ENCODE results near the gene HRH2.
"Not testable (repeated sequence)": the region's sequence is repeated elsewhere in the genome, so short reads cannot be mapped to it uniquely, and the experiment has no call there.

Gene HRH2

DNA sequence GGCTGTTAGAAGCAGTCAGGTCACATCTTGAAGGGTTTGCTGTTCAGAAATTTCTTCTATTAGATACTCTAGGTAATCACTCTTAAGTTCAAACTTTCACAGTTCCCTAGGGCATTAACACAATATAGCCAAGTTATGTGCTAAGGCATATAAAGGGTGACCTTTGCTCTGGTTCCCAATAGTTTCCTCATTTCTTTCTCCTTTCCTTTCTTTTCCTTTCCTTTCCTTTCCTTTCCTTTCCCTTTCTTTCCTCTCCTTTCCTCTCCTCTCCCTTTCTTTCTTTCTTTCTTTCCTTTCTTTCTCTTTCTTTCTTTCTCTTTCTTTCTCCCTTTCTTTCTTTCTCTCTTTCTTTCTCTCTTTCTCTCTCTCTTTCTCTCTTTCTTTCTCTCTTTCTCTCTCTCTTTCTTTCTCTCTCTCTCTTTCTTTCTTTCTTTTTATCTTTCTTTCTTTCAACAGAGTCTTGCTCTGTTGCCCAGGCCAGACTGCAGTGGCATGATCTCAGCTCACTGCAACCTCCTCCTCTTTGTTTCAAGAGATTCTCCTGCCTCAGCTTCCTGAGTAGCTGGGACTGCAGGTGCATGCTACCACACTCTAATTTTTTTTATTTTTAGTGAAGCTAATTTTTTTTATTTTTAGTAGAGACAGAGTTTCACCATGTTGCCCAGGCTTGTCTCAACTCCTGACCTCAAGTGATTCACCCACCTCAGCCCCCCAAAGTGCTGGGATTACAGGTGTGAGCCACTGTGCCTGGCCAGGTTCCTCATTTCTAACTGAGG, 7.3 kb upstream of the HRH2 start:
- not testable (repeated sequence) for DNase-seq

DNA sequence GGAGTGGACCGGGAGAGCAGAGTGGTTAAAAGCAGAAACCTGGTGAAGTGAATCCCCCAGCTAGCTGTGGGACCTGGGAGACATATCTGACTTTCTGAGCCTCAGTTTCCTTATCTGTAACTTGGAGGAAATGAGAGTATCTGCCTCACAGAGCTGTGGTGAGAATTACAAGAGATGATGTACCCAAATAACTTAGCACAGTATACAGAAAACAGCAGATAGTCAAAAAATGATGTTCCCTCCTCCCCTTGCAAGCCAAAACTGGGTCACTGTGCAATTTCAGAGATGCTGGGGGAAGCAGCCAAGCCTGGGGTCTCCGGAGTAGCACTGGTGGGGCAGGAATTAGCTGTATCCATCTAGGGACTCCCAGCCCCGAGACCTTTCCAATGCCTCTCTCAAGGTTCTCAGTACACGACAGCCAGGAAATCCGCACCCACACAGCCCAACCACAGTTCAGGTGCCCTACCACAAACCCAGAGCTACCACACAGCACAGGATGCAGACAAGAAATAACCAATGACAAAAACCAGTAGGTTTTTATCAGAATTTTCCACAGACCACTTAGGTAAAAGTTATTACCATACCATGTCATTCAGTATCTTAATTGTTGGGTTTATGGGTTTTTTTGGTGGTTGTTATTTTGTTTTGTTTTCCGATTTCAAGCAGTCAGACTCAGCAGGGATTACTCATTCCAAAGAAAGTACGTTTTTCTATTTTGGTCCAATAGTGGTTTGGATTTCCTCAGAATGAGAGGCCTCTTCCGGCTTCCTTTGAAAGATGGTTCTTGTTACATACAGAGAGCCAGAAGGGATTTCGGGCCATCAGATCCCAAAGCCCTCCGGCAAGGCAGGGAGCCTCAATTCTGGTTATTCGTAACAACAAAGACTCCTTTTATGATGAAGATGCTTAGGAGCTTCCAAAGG, 4.9 kb upstream of the HRH2 start:
- no peak for DNase-seq

DNA sequence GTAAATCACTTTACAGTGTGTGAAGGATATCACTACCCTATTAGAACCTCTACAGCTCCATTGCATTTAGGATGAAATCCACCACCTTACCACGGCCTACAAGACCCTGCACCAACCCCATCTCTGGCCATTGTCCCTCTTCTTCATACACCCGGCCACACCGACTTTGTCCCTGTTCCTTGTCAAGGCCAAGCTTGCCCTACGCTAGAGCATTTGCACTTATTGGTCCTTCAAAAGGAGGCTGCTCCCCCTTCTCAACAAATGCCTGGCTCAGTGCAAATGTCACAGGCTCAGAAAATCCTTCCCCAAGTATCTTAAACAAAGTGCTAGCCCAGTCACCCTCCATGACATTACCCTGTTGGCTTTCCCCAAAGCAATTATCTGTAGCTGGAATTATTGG, 4.1 kb upstream of the HRH2 start:
- no peak for DNase-seq

GRCh38 chr5:175654339-175654738, 3.5 kb upstream of the HRH2 start:
- DNase-seq: no peak

DNA sequence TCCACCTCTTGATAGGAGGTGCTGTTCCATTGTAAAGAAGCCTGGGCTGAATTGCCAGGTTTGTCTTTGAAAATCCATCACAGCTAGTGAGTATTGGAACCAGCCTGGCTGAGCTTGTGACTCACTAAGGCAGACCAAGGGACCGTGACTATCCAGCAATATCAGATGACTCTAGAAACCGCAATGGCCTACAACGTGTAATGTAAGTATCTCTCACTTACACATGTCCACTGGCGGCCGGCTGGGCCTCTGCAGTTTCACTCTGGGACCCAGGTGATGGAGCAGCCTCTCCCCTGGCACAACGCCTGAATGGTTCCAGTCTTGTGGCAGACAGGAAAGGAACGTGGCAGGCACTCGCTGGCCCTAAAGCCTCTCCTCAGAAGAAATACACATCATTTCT, 3.1 kb upstream of the HRH2 start:
- DNase-seq: no peak

DNA sequence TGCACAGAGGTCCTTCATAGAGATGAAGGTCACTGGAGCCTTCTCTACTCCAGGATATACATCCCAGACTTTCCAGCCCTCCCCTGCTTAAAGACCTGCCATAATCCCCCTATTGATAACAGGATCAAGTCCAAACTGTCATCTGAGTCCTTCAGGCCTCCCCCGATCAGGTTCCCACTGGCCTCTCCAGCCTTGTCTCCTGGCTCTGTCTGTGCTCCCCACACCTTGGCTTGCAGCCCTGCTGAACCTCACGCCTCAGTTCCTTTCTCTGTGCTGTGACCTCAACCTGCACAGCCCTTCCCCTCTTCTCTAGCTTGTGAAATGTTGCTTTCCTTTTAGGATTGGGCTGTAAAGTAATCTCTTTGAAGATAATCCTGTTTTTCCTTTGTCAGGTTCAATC, 2.5 kb upstream of the HRH2 start:
- DNase-seq: no peak

DNA sequence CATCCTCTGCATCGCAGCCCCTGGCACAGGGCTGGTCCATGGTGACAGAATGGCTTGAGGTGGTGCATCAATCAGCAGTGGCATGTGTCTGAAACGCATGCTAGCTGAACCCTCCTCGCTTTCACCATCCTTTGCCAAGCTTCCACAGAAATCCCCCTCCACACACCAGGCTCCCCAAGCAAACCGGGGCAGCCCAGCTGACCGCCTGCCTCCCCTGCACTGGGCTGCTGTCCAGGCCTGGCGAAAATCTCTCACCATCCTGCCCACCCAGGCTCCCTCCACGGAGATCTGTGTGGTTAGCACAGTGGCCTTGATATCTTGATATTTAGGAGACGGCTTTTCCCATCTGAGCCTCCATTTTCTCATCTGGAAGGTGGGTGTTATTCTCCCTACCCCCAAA, 905 bp upstream of the HRH2 start:
- no peak for DNase-seq

- DNase-seq: no peak
These were observed 651 bp downstream of the HRH2 start for GRCh38 chr5:175658299-175659145.

- DNase-seq: no peak
These were observed 1.8 kb downstream of the HRH2 start for GRCh38 chr5:175659546-175660253.

GRCh38 chr5:175663186-175664184, 5.6 kb downstream of the HRH2 start:
- DNase-seq: no peak

GRCh38 chr5:175664723-175665122, 6.9 kb downstream of the HRH2 start:
- no peak for DNase-seq

GRCh38 chr5:175666216-175666615, 8.3 kb downstream of the HRH2 start:
- no peak for DNase-seq

- DNase-seq: no peak
These were observed 10.1 kb downstream of the HRH2 start for GRCh38 chr5:175668006-175668405.

DNA sequence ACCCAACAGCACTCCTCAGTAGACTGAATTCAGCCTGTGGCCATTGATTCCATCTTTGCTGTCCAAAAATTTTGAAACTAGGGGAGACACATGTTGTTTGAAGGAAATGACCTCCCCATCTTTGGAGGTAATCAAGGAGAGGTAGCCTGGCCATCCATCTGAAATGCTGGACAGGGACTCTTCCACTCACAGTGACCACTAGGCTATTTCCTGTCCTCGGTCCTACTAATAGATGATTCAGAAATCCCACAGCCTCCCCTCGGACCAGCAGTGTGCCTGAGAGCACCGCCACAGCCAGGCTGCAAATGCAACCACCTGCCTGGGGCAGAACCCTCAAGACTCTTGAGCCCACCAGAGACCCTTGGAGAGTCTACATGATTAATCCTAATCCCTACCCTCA, 12.5 kb downstream of the HRH2 start:
- no peak for DNase-seq

GRCh38 chr5:175671013-175671412, 13.1 kb downstream of the HRH2 start:
- DNase-seq: no peak

- no peak for DNase-seq
These were observed 15.2 kb downstream of the HRH2 start for GRCh38 chr5:175672976-175673648.

- DNase-seq: no peak
These were observed 17.0 kb downstream of the HRH2 start for GRCh38 chr5:175674731-175675346.

GRCh38 chr5:175675873-175676272, 18.0 kb downstream of the HRH2 start:
- DNase-seq: no peak

DNA sequence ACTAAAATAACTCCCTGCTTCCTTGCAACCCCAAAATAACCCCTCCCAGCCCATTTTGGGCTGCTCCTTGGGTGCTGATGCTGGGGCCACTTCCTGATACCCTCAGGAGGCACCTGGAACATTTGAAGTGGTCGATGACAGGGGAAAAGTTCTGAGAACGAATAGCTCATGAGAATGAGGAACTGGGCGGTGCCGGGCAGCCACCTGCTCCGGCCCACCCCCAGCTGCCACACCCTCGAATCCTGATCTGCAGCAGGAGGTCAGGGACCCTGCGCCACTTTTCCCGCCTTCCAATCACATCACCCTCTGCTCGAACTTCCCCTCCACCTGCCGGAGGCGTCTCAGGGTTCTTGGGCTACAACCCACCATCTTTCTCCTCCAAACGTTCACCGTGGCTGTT, 19.7 kb downstream of the HRH2 start:
- DNase-seq: no peak

GRCh38 chr5:175678074-175678473, 20.2 kb downstream of the HRH2 start:
- no peak for DNase-seq
